ENCODE results near the gene CHKA. TPM values are rescaled to one million over a fixed set of nuclear protein-coding genes. Genes with fewer than 3 reads are reported as not detected.

Gene CHKA
- total RNA-seq, result 11.7 and 15.8 TPM in 2 replicates

DNA sequence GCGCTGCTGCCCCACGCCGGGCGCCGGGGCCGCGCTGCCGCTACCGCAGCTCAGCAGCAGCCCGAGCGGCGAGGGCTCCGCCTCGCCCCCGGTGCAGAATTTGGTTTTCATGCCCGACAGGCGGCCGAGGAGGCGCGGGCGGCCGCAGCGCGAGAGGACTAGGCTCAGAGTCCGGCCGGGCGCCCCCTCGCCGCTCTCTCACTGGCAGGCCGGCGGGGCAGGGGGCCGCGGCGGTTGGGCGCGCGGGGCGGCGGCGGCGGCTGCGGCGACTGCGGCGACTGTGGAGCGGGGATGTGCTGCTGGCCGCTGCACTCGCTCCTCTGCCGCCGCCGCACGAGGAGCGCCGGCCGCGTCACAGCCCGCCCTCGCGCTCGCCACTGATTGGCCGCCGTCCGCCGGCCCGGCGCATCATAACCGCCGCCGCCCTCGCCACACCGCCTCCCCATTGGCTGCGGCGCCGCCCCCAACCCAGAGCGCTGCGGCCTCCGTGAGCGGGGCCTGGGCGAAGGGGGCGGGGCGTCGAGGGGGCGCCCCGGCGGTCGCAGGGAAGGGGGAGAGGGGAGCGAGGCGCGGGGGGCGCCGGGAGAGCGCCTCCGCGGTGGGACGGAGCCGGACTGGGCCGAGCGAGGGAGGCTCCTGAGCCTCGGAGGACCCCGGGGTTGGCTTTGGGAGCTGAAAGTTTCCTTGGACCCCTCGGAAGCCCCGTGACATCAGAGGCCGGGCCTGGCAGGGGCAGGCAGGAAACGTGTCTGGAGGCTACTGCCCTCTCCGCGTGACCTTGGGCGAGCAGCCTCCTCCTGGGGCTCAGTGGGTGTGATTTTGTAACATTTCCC is at the start of gene CHKA:
Gene CHKA (minus strand): TSS at position 322 of the 833 bp plus-strand sequence. CDS start 211 bp downstream, at position 111.

DNA sequence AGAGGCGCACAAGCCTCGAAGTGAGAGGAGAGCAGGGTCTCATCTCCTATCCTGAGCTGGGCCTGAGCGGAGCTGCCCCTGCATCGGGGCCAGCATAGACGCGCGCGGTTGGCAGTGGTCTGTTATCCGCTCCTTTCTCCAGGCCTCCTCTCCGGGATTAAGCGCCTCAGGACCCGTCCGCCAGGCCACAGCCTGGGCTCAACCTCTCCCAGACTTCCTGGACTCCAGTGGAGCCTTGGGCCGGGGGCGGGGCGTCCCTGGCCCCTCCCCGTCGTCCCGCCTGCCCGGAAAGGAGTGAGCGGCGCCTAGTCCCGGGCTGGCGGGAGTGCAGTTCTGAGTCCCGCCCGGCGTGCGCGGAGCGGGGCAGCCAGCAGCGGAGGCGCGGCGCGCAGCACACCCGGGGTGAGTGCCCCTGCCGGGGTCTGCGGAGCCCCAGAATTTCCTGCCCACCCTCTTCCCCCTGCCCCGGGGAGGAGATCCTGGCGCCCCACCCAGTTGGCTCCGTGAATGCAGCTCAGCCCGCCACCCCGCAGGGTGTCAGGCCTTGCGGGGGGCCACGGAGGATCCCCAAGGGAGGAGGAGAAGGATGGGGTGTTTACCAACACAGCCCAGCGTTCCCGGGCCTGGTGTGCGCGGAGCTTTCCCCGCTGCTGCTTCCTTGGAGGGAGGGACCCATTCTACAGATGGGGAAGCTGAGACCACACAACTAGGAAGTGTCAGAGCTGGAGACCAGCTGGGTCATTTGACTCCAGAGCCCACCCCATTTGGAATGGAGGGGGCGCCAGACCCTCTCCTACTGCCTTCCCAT is 82.3 kb downstream of the CHKA start, which contains the start of gene TCIRG1:
Gene TCIRG1 (plus strand): TSS at position 308 of the 808 bp plus-strand sequence. CDS start 2,247 bp downstream, outside the sequence.

GRCh38 chr11:68030318-68031143 is 90.7 kb downstream of the CHKA start, which contains the start of gene NDUFS8:
TSS of gene NDUFS8 (plus strand) at chr11:68030681. CDS start at chr11:68032152, 1,471 bp downstream.

GRCh38 chr11:68010090-68011041 is 110.8 kb downstream of the CHKA start, which contains the start of gene ALDH3B1:
TSS of gene ALDH3B1 (plus strand) at chr11:68010327. CDS start at chr11:68015298, 4,971 bp downstream.

DNA sequence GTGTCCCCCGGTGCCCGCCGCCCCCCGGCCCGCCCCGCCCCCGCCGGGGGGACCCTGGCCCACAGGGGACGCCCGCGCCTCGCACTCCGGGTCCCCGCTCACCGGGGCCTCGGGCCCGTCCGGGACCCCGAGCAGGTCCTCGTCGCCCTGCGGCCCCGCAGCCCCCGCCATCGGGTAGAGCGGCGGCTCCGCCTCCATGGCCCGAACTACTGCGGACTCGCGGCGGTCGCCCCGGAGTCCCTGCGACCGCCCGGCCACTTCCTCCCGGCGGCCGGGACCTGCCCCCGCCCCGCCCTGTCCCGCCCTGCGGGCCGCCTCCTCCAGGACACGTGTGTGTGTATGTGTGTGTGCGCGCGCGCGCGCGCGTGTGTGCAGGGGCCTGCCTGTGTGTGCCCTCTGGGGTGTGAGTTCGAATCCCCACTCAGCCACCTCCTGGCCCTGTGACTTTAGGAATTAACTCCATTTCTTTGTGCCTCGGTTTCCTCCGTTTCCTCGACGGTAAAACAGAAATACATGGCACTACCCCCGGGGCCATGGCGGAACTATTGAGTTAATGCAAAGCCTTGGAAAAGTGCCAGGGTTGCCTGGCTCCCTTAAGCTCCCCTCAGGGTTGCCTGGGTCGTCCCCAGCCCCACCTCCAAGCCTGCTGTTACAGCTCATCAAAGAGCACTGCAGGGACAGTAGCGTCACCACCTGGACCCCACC is 117.2 kb downstream of the CHKA start, which contains the start of gene UNC93B1:
Gene UNC93B1 (minus strand): TSS at position 252 of the 705 bp plus-strand sequence. CDS start 54 bp downstream, at position 198.

Other genes starting within 250 kb of the CHKA start
- gene UNC93B1, start 117.3 kb downstream of the CHKA start, total RNA-seq, result 12.0 and 29.9 TPM in 2 replicates
- gene ALDH3B1, start 111.1 kb downstream of the CHKA start, total RNA-seq, result under 0.01 and 0.30 TPM in 2 replicates
- gene NDUFS8, start 90.7 kb downstream of the CHKA start, total RNA-seq, result 91.6 and 117 TPM in 2 replicates
- gene TCIRG1, start 82.4 kb downstream of the CHKA start, total RNA-seq, result 56.2 and 72.3 TPM in 2 replicates
- gene KMT5B, start 91.9 kb upstream of the CHKA start, total RNA-seq, result 24.2 and 26.0 TPM in 2 replicates
- 9.3 and 10.7 TPM in 2 replicates for gene C11orf24, start 150.6 kb upstream of the CHKA start, total RNA-seq
- 8.8 and 14.3 TPM in 2 replicates for gene LRP5, start 191.2 kb upstream of the CHKA start, total RNA-seq

Measured in epithelial cell of umbilical artery (primary cell).